HG02763 (cell line): ENCODE data around the gene SINHCAF.
"Not testable (repeated sequence)": the region's sequence is repeated elsewhere in the genome, so short reads cannot be mapped to it uniquely, and the experiment has no call there.

Experiments used
- ATAC-seq: cut with Tn5 transposase; IDR thresholded peaks from one replicate; pipeline ENCODE4 v1.9.1; 2021; ENCODE audit warnings: mild to moderate bottlenecking, moderate library complexity; ENCODE audit not compliant: unreplicated experiment

SINHCAF gene

DNA sequence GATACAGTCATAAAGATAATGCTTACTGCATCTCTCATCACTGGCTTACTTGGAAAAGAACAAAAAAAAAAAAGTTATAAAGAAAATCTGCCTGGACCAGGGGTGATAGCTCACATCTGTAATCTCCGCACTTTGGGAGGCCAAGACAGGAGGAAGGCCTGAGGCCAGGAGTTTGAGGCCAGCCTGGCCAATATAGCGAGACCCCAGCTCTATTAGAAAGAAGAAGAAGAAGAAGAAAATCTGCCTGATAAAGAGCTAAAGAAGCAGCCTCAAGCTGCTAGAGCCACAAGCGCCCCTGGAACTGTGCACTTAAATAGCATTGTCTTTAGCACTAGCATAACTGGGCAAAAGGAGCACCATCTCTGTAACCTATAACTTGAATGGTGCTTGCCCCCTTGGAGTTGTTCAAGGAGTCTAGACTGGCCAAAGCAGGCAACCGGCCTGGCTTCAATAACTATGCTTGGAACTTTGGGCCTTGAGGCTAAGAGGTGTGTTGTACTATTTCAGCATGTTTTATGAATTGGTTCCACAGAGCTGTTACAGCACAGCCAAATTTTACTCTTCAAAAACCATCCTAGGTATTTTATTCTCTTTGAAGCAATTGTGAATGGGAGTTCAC lies 53.2 kb downstream of the SINHCAF start:
- ATAC-seq, result no peak

GRCh38 chr12:31267966-31268365 lies 58.0 kb downstream of the SINHCAF start:
- no peak for ATAC-seq

DNA sequence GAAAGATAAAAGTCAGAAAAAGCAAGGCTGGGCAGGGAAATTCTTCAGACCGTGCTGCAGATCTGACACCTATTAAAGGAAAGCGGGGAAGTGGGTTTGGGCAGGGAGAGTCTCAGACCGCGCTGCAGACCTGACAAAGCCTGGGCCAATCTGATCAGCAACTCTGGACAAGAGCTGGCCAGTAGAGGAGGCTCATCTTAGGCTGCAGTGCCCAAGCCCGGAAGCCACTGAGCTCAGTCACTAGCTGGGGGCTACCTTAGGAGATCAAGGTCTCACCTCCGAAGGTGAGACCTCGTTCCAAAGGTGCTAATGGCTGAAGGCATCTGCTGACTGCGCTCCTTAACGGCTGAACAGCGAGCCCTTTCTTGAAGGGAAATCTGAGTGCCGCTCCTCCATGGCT lies 60.2 kb downstream of the SINHCAF start:
- no peak for ATAC-seq

GRCh38 chr12:31263661-31264060 lies 62.3 kb downstream of the SINHCAF start:
- no peak for ATAC-seq

- no peak for ATAC-seq
These were observed 64.2 kb downstream of the SINHCAF start for GRCh38 chr12:31261744-31262143.

DNA sequence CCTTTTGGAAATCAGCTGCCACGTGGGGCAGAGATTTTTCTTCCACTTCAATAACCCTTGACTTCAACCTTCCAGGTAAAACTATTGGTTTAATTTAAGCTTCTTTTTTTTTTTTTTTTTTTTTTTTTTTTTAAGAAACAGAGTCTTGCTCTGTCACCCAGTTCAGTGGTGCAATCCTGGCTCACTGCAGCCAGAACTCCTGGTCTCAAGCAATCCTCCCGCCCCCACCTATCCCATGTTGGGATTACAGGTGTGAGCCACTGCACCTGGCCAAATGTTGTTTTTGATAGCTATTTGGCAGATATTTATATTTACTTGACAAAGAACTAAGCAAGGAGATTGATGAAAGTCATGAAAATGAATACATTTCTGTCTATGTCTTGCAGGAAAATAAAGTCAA lies 65.1 kb downstream of the SINHCAF start:
- ATAC-seq, result no peak

- ATAC-seq, result no peak
These were observed 66.6 kb downstream of the SINHCAF start for GRCh38 chr12:31259136-31259886.

DNA sequence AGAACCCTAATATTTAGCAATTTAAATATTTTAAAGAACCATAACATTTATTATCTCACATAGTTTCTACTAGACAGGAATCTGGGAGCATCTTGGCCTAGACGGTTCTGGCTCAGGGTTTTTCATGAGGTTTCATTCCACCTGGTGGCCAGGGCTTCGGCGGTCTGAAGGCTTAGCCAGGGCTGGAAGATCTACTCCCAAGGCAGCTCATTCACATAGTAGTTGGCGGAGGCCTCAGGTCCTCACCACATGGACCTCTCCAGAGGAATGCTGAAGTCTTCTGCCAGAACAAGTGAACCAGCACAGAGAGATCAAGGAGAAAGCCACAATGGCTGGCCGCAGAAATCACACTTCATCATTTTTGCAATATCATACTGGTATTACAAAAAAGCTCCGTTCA lies 68.2 kb downstream of the SINHCAF start:
- ATAC-seq, result no peak

DNA sequence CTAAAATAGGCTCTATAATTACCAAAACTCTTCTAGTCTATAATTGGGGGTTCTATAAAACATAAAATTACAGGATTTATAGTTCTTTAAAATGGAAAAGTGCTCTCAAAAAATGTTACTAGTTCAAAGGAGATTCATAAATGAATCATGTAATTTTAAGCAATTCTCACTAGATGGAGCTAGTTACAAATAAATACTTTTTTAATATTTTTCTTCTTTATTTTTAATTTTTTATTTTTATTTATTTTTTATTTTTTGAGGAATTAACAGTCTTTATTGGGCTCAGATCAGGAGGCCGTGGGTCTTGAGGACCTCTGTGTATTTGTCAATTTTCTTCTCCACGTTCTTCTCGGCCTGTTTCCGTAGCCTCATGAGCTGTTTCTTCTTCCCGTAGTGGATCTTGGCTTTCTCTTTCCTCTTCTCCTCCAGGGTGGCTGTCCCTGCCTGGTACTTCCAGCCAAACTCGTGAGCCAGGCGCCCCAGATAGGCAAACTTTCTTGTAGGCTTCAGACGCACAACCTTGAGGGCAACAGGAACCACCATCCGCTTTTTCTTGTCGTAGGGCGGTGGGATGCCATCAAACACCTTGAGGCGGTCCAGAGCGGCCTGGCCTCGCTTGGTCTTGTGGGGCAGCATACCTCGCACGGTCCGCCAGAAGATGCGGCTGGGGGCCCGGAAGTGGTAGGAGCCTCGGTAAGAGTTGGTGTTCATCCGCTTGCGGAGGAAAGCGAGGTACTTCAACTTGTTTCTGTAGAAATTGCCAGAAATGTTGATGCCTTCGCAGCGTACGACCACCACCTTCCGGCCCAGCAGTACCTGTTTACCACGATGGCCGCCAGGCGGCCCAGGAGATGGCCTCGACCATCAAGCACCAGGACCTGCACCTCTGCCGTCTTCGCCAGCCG lies 74.0 kb downstream of the SINHCAF start:
- not testable (repeated sequence) for ATAC-seq

DNA sequence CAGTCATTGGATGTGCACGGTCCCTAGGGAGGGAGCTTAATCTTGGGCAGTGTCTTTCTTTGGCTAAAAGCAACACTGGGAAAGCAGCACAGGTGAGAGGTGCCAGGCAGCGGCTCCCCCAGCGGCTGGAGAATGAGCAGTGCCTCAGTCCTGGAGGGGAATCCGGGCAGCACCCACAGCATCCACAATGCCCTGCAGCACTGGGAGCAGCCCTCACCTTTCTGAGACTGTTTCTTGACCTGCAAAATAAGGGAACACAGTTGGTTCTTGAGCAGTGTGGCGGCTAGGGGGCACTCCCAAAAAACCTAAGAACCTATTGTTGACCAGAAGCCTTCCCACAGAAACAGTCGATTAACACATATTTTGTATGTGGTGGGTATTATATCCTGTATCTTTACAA lies 75.8 kb downstream of the SINHCAF start:
- no peak for ATAC-seq

DNA sequence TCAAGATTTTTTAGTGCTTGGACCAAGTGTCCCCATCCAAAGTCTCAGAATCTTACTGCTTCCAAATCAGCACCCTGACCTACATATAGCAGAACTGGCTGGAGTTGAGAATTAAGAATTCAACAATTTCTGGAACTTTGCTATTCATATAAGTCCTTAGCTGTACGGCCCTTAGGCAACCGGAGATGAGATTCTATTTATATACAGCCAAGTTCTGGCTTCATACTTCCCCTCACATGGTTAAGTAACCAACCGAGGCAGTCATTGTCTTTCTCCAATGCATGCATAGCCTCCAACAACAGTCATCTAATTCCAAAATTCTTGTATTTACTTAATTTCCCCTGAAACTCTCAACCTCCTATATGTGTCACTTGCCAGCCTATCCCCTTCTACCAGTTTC lies 76.6 kb downstream of the SINHCAF start:
- no peak for ATAC-seq

DNA sequence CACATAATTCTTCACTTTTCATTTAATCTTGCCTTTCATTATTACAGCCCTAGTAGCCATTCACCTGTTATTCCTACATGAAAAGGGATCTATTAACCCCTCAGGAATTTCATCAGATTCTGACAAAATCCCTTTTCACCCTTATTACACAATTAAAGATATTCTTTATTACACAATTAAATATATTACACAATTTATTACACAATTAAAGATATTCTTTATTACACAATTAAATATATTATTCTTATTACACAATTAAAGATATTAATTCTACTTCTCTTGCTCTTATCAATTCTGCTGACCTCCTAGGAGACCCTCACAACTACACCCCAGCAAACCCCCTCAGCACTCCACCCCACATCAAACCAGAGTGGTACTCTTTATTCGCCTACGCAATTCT lies 77.1 kb downstream of the SINHCAF start:
- ATAC-seq, result no peak

DNA sequence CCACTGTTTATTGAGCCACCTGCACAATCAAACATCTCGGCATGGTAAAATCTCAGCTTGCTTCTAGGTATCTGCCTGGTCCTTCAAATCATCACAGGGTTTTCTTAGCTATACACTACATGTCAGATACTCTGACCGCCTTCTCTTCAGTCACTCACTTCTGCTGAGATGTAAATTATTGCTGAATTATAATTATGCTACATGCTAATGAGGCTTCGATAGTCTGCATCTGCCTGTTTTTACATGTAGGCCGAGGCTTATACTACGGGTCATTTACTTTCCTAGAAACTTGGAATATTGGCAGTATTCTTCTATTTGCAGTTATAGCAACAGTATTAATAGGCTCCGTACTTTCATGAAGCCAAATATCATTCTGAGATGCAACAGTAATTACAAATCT lies 77.6 kb downstream of the SINHCAF start:
- ATAC-seq, result no peak

DNA sequence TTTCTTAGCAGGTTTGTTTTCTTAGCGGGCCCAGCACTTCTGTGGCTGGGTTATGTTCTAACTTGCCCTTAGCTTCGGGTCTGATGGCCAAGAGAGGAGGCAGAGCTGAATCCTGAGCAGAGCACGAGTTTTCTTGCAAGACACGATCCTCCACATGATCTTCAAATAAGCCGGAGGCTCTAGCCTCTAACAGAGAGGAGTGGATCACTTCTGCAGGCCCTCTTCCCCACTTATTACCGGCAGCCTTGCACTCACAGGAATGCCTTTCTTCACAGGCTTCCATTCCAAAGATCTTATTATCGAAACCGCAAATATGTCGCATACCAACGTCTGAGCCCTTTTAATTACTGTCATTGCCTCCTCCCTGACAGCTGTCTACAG lies 79.5 kb downstream of the SINHCAF start:
- ATAC-seq, result no peak

GRCh38 chr12:31245822-31246469 lies 80.0 kb downstream of the SINHCAF start:
- no peak for ATAC-seq

- not testable (repeated sequence) for ATAC-seq
These were observed 83.5 kb downstream of the SINHCAF start for GRCh38 chr12:31242418-31242817.

- ATAC-seq, result peak; percentile 88
These were observed 87.1 kb downstream of the SINHCAF start for GRCh38 chr12:31238764-31239387.

- ATAC-seq, result not testable (repeated sequence)
These were observed 87.6 kb downstream of the SINHCAF start for GRCh38 chr12:31238333-31238732.

- no peak for ATAC-seq
These were observed 88.8 kb downstream of the SINHCAF start for GRCh38 chr12:31236998-31237637.

GRCh38 chr12:31235868-31236395 lies 90.0 kb downstream of the SINHCAF start:
- no peak for ATAC-seq
